VCaP (cell line): Measurements from ENCODE around the gene PSMC4.
A peak's percentile ranks its signal among the peaks of the same experiment; 100 is the strongest.

ENCODE experiments used
- H3K27ac ChIP-seq: fragments of 450-650 bp; 2 replicates; pipeline ENCODE4 v1.5.1; 2017
- TF ChIP-seq, protein P1 (sequence below): fragments of 450-650 bp; conservative IDR thresholded peaks from 2 replicates; pipeline ENCODE4 v1.5.1; 2017; ENCODE audit warnings: mild to moderate bottlenecking, moderate library complexity

Gene PSMC4

DNA sequence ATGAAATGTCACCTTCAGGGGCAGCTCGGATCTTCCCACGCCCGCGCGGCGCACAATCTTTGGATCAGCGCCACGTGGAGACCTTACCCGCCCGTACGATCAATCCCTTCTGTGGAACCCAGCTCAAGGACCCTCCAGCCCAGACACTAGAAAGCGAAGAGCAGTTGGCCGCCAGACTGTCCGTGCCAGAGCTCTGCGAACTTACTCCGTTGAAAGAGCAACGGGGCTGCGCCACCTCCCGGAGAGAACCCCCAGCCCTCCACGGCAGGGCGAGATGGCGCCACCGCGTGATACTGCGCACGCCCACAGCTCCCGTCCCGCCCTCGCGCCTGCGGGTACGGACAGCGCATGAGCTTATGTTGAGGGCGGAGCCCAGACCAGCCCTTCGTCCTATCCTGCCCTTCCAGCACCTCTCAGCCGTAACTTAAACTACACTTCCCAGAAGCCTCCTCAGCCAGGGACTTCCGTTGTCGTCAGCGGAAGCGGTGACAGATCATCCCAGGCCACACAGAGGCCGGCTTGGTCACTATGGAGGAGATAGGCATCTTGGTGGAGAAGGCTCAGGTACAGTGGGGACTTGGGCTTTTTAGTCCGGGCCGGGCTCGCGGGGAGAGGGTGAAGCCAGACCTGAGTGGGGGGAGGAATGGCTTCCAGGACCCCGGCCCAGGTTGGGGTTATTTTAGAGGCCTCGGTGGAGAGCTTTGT is at the start of gene PSMC4:
TSS of gene PSMC4 (plus strand) at position 491 of the 705 bp plus-strand sequence. CDS start at position 529, 38 bp downstream.
- peak within 1 kb of the TSS; percentile 94 for H3K27ac ChIP-seq
- TF ChIP-seq, protein P1, sequence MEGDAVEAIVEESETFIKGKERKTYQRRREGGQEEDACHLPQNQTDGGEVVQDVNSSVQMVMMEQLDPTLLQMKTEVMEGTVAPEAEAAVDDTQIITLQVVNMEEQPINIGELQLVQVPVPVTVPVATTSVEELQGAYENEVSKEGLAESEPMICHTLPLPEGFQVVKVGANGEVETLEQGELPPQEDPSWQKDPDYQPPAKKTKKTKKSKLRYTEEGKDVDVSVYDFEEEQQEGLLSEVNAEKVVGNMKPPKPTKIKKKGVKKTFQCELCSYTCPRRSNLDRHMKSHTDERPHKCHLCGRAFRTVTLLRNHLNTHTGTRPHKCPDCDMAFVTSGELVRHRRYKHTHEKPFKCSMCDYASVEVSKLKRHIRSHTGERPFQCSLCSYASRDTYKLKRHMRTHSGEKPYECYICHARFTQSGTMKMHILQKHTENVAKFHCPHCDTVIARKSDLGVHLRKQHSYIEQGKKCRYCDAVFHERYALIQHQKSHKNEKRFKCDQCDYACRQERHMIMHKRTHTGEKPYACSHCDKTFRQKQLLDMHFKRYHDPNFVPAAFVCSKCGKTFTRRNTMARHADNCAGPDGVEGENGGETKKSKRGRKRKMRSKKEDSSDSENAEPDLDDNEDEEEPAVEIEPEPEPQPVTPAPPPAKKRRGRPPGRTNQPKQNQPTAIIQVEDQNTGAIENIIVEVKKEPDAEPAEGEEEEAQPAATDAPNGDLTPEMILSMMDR, result peak; percentile 91

DNA sequence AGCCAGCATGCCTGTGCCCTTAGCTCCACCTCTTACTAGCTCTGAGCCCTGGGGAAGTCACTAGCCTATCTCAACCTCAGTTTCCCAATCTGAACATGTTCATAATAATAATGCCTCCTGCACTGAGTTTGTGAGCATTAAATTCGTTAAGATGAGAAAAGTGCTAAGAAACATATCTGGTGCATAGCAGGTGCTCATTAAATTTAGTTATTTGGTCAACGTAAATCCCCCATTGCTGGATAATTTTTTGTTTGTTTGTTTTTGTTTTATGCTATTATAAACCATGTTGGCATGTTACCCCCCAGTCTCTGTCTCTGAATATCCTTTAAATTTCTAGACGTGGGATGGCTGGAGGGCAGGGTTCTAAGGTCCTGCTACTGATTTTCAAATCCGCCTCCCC is 47.1 kb upstream of the PSMC4 start:
- TF ChIP-seq, protein P1, result no peak
- no peak overlapping the region for H3K27ac ChIP-seq

DNA sequence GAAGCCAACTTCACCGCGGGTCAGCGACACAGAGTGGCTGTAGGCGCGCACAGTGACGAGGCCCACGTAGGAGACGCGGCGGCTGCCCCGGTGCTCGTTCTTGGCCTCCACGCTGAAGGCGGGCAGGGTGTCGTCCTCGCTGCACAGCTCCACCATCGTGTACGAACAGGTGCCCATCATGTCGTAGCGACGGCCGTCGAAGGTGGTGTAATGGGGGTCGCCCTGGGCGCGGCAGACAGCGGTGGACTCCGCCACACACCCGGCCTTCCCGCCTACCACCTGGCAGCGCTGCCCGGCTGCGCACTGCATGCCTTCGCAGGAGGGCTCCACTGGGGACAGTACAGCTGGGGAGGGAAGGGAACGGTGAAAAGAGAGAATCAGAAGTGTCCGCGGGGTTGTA is 46.6 kb upstream of the PSMC4 start:
- TF ChIP-seq, protein P1, result no peak
- no peak overlapping the region for H3K27ac ChIP-seq

GRCh38 chr19:39924952-39925351 is 46.0 kb upstream of the PSMC4 start:
- H3K27ac ChIP-seq, result no peak overlapping the region
- TF ChIP-seq, protein P1, result no peak

- TF ChIP-seq, protein P1, result no peak
- no peak overlapping the region for H3K27ac ChIP-seq
Observed at GRCh38 chr19:39926170-39926760, 44.7 kb upstream of the PSMC4 start.

GRCh38 chr19:39927076-39927475 is 43.9 kb upstream of the PSMC4 start:
- TF ChIP-seq, protein P1, result no peak
- H3K27ac ChIP-seq, result no peak overlapping the region

GRCh38 chr19:39927524-39928356 is 43.2 kb upstream of the PSMC4 start:
- TF ChIP-seq, protein P1, result no peak
- H3K27ac ChIP-seq, result no peak overlapping the region
